Psoas muscle (tissue), 8 donors: ENCODE measurements around the gene SLC27A5. TPM values are rescaled to one million over a fixed set of nuclear protein-coding genes. Genes with fewer than 3 reads are reported as not detected.

ENCODE experiments used
- ATAC-seq, 4 donors: fragments of 200-7000 bp; cut with Tn5 transposase; one replicate each; pipeline ENCODE4 v1.9.1; 2020; ENCODE audit warnings: moderate library complexity in 3 of 4, mild to moderate bottlenecking in 2 of 4
- DNase-seq, 2 donors: peaks; one replicate each; pipeline ENCODE4 v3.0.0-alpha.2; 2020
- H3K27ac ChIP-seq: fragments of 200-600 bp; one replicate; pipeline ENCODE4 v1.8.0; 2022
- H3K27me3 ChIP-seq, 3 donors: fragments of 200-600 bp in 1 of 3; one replicate each; pipeline versions ENCODE4 v1.6.1 to v1.8.0; 2013 to 2022; ENCODE audit warnings: low read length in 2 of 3, mild to moderate bottlenecking in 2 of 3, moderate library complexity in 1 of 3; ENCODE audit not compliant: insufficient read depth in 3 of 3
- H3K36me3 ChIP-seq, 2 donors: fragments of 200-600 bp in 1 of 2; one replicate each; pipeline versions ENCODE4 v1.6.1 to v1.8.0; 2013 to 2022; ENCODE audit warnings: low read depth in 1 of 2, mild to moderate bottlenecking in 1 of 2, moderate library complexity in 1 of 2; ENCODE audit not compliant: insufficient read depth in 1 of 2
- H3K4me1 ChIP-seq: fragments of 200-600 bp; one replicate; pipeline ENCODE4 v1.8.0; 2022
- H3K4me3 ChIP-seq: fragments of 200-600 bp; one replicate; pipeline ENCODE4 v1.8.0; 2022; ENCODE audit warnings: mild to moderate bottlenecking
- H3K9me3 ChIP-seq: fragments of 200-600 bp; one replicate; pipeline ENCODE4 v1.8.0; 2022
- WGBS, 3 donors: extraction: QIAGEN DNeasy Blood & Tissue Kit; methylation state at CpG; one replicate each; pipeline versions ENCODE4 v1.1.6 to v1.1.7; 2013; 5-methylcytosine and 5-hydroxymethylcytosine counted together
- intact Hi-C, 2 donors: fragments of 100-400 bp; cut with DNase I; formaldehyde crosslinking; loops; one replicate each; pipeline versions ENCODE4 v1.11.0 to v1.14.2; 2022
- polyA plus RNA-seq, 3 donors: library from polyadenylated mRNA; stranded (reverse); fragments of 200-250 nt; gene quantifications; one replicate each; pipeline ENCODE4 v1.2.3, GENCODE V29; 2013
- total RNA-seq, 4 donors: library from RNA; stranded (reverse); fragmentation: NEBNext Ultra II Directional in 2 of 4; extraction: Animal tissue kit (Norgen Biotek cat#: 25700) in 2 of 4; gene quantifications; one replicate each; pipeline versions ENCODE4 v1.2.1 to v1.2.4, GENCODE V29; 2021 to 2023
- TF ChIP-seq, protein P1 (sequence below): fragments of 200-600 bp; IDR thresholded peaks from one replicate; pipeline ENCODE4 v1.8.0; 2022; ENCODE audit warnings: antibody characterized with exemption
- donor health status: healthy with polysubstance abuse.
- donor health status: DM: no; HTN: no; CAD: no; lungs with moderate emphysema.
- donor health status: Bipolar disorder and iron deficiency.
- donor health status: healthy.
- donor health status: DM: yes; HTN: yes; CAD: no.
- donor health status: DM: no; HTN: no; CAD: no.
- donor health status: DM: no; HTN: no; CAD: no.
- donor health status: DM: yes; HTN: yes; CAD: no.

Gene SLC27A5
- total and polyA plus RNA-seq, 7 donors, result 3.1 to 11.0 (median 6.1) TPM

DNA sequence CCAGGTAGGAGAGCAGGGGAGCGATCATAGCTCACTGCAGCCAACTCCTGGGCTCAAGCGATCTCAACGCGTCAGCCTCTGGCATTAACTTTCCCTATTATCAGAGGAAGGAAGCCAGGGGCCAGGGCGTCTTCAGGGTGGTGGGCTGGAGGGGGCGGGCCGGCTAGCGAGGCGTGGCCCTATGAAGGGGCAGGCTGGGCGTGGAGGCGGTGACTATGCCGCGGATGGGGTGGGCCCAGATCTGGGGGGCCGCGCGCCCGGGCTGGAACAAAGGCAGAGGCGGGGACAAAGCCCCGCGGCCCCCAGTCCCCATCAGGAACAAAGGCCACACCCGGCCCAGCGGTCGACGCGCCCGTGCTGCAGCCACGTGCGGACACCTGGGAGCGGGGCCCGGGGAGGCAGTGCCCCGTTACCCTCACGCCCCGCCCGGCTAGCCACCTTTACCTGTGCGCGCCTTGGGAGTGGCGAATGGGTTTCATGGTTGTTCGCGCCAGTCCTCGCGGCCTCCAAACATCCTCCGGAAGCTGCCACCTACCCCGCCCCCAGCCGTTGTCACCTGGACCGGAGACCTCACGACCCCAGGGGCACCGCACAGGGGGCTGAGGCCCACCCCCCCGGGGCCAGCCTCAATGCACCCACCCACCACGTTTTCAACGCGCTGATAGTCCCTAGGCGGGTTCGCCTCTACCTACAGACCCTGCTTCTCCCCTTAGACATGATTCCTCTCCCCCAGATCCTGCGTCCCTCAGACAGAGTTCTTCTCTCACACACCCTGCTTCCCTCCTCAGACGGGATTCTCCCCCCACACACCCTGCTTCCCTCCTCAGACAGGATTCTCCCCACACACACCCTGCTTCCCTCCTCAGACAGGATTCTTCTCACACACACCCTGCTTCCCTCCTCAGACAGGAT lies 26.7 kb upstream of the SLC27A5 start:
- Histone ChIP-seq H3K27ac (no peak overlapping the region), H3K4me3 (peak overlapping the region; percentile 45), H3K9me3 (no peaks in the 10 kb centered on the region), H3K4me1 (no peaks in the 10 kb centered on the region), H3K36me3 (no peaks in the 10 kb centered on the region), H3K27me3 (peaks cover 0 to 14% (median 13%) of the 10 kb centered on the region in 3 donors)
- TF ChIP-seq, protein P1, sequence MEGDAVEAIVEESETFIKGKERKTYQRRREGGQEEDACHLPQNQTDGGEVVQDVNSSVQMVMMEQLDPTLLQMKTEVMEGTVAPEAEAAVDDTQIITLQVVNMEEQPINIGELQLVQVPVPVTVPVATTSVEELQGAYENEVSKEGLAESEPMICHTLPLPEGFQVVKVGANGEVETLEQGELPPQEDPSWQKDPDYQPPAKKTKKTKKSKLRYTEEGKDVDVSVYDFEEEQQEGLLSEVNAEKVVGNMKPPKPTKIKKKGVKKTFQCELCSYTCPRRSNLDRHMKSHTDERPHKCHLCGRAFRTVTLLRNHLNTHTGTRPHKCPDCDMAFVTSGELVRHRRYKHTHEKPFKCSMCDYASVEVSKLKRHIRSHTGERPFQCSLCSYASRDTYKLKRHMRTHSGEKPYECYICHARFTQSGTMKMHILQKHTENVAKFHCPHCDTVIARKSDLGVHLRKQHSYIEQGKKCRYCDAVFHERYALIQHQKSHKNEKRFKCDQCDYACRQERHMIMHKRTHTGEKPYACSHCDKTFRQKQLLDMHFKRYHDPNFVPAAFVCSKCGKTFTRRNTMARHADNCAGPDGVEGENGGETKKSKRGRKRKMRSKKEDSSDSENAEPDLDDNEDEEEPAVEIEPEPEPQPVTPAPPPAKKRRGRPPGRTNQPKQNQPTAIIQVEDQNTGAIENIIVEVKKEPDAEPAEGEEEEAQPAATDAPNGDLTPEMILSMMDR, result no peak
- no peak for DNase-seq
- intact Hi-C loops, result no loop called here
- ATAC-seq, result peak in 3 of 4 donors; percentile 19 to 39 (median 19)
- WGBS, 3 donors, result 2 to 3% (median 2%) methylated on average over 38 to 55 of the region's 55 CpGs

DNA sequence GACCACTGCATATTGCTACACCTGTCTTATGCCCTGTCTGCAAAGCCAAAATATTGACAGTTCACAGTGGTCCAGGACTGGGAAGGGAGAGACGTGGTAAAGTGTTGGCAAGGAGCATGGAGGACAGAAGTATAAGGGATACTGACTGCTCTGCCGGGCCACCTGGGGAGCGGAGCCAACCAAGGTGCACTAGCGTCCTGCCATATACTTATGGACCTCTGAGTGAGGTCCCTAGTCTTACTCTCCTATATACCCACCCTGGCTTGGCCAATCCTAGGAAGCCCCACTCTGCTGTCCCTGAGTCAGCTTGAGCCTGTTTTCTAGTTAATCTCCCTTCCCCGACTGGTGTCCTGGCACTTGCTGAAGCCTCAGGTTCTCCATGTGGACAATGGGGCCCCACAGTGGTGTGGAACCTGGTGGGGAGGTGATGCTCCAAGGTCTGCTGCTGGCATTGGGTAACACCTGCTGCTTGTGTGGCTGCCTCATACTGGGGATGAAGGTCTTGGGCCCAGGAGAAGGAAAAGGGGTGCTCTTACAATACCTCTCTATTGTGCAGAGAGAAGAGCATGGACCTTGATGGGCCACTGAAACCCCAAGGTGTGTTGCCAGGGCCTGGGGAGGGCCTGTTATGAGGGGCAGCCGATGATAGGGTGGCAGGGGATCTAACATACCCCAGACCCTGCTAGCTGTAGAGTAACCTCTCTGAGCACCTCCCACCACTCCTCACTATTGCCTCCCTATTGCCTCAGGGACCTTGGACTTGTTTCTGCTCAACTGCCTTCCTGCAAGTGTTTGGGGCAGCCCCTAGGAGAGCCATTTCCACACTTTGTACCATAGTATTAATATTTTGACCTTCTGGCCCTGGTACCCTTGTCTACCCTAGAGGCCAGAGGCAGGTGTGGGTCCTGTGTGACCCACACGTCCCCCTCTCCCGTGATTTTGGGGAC lies 25.3 kb upstream of the SLC27A5 start:
- no peak overlapping the region for H3K4me3 ChIP-seq
- WGBS, 3 donors, result 80 to 91% (median 88%) methylated on average over 8 of the region's 8 CpGs
- H3K9me3 ChIP-seq, result no peaks in the 10 kb centered on the region
- DNase-seq (no peak), ATAC-seq (no peak)
- H3K27me3 ChIP-seq, result peaks cover 0 to 14% (median 13%) of the 10 kb centered on the region in 3 donors
- H3K27ac ChIP-seq, result no peak overlapping the region
- H3K36me3 ChIP-seq, result no peaks in the 10 kb centered on the region
- TF ChIP-seq, protein P1, result no peak
- intact Hi-C loops, result no loop called here
- no peaks in the 10 kb centered on the region for H3K4me1 ChIP-seq

DNA sequence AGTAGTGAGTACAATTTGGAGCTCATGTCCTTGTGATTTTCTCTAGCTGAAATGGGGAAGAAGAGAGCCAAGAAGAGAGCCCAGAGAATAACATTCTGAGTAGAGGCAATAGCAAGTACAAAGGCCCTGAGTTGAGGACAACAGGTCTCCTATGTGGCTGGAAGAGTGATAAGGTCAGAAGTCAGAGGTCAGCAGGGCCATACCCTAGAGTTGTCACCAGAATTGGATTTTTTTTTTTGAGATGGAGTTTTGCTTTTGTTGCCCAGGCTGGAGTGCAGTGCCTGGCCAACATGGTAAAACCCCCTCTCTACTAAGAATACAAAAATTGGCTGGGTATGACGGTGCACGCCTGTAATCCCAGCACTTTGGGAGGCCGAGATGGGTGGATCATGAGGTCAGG lies 24.1 kb upstream of the SLC27A5 start:
- 82 to 88% (median 87%) methylated on average over 3 of the region's 3 CpGs for WGBS, 3 donors
- Histone ChIP-seq H3K27ac (no peak overlapping the region), H3K36me3 (no peaks in the 10 kb centered on the region)

GRCh38 chr19:58531034-58531840 lies 19.4 kb upstream of the SLC27A5 start:
- no peak for DNase-seq
- Histone ChIP-seq H3K36me3 (no peaks in the 10 kb centered on the region), H3K4me1 (no peaks in the 10 kb centered on the region), H3K4me3 (no peak overlapping the region), H3K27me3 (peaks cover 0 to 7% (median 0%) of the 10 kb centered on the region in 3 donors), H3K27ac (no peak overlapping the region), H3K9me3 (no peaks in the 10 kb centered on the region)
- 57 to 59% (median 58%) methylated on average over 10 of the region's 10 CpGs for WGBS, 3 donors
- no peak for ATAC-seq
- intact Hi-C loops, result no loop called here
- TF ChIP-seq, protein P1, result no peak

More for the DNA sequence above, 24.1 kb upstream of the SLC27A5 start:
- H3K4me3 ChIP-seq, result no peak overlapping the region
- ATAC-seq (no peak), DNase-seq (no peak)
- H3K9me3 ChIP-seq, result no peaks in the 10 kb centered on the region
- TF ChIP-seq, protein P1, result no peak
- peaks cover 0 to 14% (median 13%) of the 10 kb centered on the region in 3 donors for H3K27me3 ChIP-seq
- intact Hi-C loops, result no loop called here
- no peaks in the 10 kb centered on the region for H3K4me1 ChIP-seq
